HepG2 (cell line): ENCODE data around the gene GNAI2. TPM values are rescaled to one million over a fixed set of nuclear protein-coding genes. Genes with fewer than 3 reads are reported as not detected.

Experiments used
- CBX5 ChIP-seq: sonication (generic); formaldehyde crosslinking; IDR thresholded peaks from 2 replicates; pipeline ENCODE4 v1.4.0; 2020; ENCODE audit warnings: missing genetic modification reagents, borderline replicate concordance
- DMAP1 ChIP-seq: IDR thresholded peaks from 2 replicates; pipeline ENCODE4 v1.6.1; 2016
- DNMT3B ChIP-seq: conservative IDR thresholded peaks from 2 replicates; pipeline ENCODE4 v1.6.1; 2016; ENCODE audit warnings: missing biosample characterization, control low read depth
- ELF1 ChIP-seq: sonication (generic); formaldehyde crosslinking; IDR thresholded peaks from 2 replicates; pipeline ENCODE4 v1.4.0; 2020; ENCODE audit warnings: missing genetic modification reagents
- HDAC1 ChIP-seq: sonication (generic); formaldehyde crosslinking; IDR thresholded peaks from 2 replicates; pipeline ENCODE4 v1.5.1; 2020; ENCODE audit warnings: mild to moderate bottlenecking, missing genetic modification reagents
- HNRNPL ChIP-seq: fragments of 200-400 bp; formaldehyde crosslinking; IDR thresholded peaks from 2 replicates; pipeline ENCODE4 v1.6.1; 2017; ENCODE audit warnings: mild to moderate bottlenecking, low read depth, low read length
- KDM4B ChIP-seq: sonication (generic); formaldehyde crosslinking; IDR thresholded peaks from 2 replicates; pipeline ENCODE4 v1.4.0; 2020; ENCODE audit warnings: missing genetic modification reagents
- MEF2D ChIP-seq: sonication (generic); formaldehyde crosslinking; IDR thresholded peaks from 2 replicates; pipeline ENCODE4 v1.5.1; 2020; ENCODE audit warnings: mild to moderate bottlenecking, missing genetic modification reagents
- POLR2A ChIP-seq, 2 experiments: IDR thresholded peaks; 2 replicates each; pipeline ENCODE4 v1.6.1; 2011; ENCODE audit warnings: low read depth in 2 of 2, low read length in 2 of 2, mild to moderate bottlenecking in 1 of 2, moderate library complexity in 1 of 2; ENCODE audit not compliant: insufficient read depth in 1 of 2
- RFXAP ChIP-seq: sonication (generic); formaldehyde crosslinking; IDR thresholded peaks from 2 replicates; pipeline ENCODE4 v1.4.0; 2020; ENCODE audit warnings: missing genetic modification reagents, borderline replicate concordance
- ZNF550 ChIP-seq: sonication (generic); formaldehyde crosslinking; IDR thresholded peaks from 2 replicates; pipeline ENCODE4 v1.4.0; 2020; ENCODE audit warnings: mild to moderate bottlenecking, missing genetic modification reagents, borderline replicate concordance
- ZNF563 ChIP-seq: sonication (generic); formaldehyde crosslinking; IDR thresholded peaks from 2 replicates; pipeline ENCODE4 v1.8.0; 2022; ENCODE audit warnings: mild to moderate bottlenecking, moderate library complexity, missing genetic modification reagents
- ZNF737 ChIP-seq: sonication (generic); formaldehyde crosslinking; IDR thresholded peaks from 2 replicates; pipeline ENCODE4 v1.5.0; 2020; ENCODE audit warnings: missing genetic modification reagents, mild to moderate bottlenecking, borderline replicate concordance
- polyA plus RNA-seq, 8 experiments: library from polyadenylated mRNA; depleted of rRNA in 3 of 8; stranded (reverse) in 7 of 8; unstranded in 1 of 8; fragments of >200 nt; fragmentation: Illumina TruSeq in 4 of 8; extraction: Trizol in 4 of 8; gene quantifications; 2 replicates each; pipeline versions ENCODE4 v1.2.1 to v1.2.3, GENCODE V29; 2011 to 2016; ENCODE audit warnings: low read depth in 4 of 8, missing spikeins in 1 of 8, mixed read lengths in 1 of 8; ENCODE audit not compliant: insufficient read depth in 1 of 8
- total RNA-seq, 5 experiments: library from RNA; depleted of rRNA; stranded (reverse); fragments of >200 nt; fragmentation: Illumina TruSeq; extraction: Trizol; gene quantifications; 2 replicates each; pipeline ENCODE4 v1.2.3, GENCODE V29; 2016; ENCODE audit warnings: low read depth in 1 of 5
- TF ChIP-seq, protein P1 (sequence below), 2 experiments: sonication (generic) in 1 of 2; formaldehyde crosslinking in 1 of 2; IDR thresholded peaks; 2 replicates each; pipeline versions ENCODE4 v1.4.0 to v1.6.1; 2016 to 2020; ENCODE audit warnings: borderline replicate concordance in 1 of 2, low read depth in 1 of 2, mild to moderate bottlenecking in 1 of 2, missing genetic modification reagents in 1 of 2
- TF ChIP-seq, protein P2 (sequence below): sonication (generic); formaldehyde crosslinking; IDR thresholded peaks from 2 replicates; pipeline ENCODE4 v1.5.1; 2020; ENCODE audit warnings: missing genetic modification reagents, mild to moderate bottlenecking, borderline replicate concordance
- TF ChIP-seq, protein P3 (sequence below): sonication (generic); formaldehyde crosslinking; IDR thresholded peaks from 2 replicates; pipeline ENCODE4 v1.5.1; 2020; ENCODE audit warnings: mild to moderate bottlenecking, missing genetic modification reagents, borderline replicate concordance

GNAI2 gene
- total and polyA plus RNA-seq, 2 of the 13 experiments (the other 11 are each of a cell fraction or from before 2014, with no cell fraction given) = 51.1 to 66.2 TPM

DNA sequence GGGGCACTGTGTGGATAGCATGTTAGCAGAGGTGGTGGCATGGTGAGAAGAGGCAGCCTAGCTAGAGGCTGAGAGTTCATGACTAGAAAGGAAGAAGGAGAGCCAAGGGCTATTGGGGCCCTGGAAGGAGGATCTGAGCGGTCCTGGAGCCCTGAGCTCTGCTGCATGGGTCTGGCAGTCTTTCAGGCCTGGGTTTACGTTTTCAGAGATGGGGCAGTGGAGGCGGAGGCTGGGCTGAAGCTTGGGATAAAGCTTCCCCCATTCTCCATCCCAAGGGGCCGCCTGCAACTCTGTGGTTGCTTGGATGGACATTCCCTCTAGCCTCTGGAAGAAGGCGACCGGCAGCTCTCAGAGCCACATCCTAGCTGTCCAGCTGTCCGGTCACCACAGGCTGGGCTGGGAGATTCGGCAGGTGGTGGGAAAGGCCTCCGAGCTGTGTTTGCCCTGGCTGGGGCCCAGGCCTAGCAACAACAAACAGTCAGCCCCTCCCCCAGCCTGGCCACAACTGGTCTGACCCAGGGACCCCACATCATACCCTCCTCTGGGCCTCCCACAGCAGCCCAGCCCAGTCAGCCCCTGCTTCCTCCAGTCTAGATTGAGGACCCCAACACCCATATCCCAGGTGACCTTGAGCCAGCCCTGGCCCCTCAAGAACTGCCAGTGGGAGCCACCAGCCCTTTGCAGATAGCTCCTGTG, 32.7 kb upstream of the GNAI2 start (continued):
- TF ChIP-seq, protein P1, sequence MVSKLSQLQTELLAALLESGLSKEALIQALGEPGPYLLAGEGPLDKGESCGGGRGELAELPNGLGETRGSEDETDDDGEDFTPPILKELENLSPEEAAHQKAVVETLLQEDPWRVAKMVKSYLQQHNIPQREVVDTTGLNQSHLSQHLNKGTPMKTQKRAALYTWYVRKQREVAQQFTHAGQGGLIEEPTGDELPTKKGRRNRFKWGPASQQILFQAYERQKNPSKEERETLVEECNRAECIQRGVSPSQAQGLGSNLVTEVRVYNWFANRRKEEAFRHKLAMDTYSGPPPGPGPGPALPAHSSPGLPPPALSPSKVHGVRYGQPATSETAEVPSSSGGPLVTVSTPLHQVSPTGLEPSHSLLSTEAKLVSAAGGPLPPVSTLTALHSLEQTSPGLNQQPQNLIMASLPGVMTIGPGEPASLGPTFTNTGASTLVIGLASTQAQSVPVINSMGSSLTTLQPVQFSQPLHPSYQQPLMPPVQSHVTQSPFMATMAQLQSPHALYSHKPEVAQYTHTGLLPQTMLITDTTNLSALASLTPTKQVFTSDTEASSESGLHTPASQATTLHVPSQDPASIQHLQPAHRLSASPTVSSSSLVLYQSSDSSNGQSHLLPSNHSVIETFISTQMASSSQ (IDR thresholded peaks at IDR 0.05; ENCODE audit: low read depth) = no peak
- TF ChIP-seq, protein P1 (CRISPR knock-in tag; IDR thresholded peaks at IDR 0.05; ENCODE audit: borderline replicate concordance) = peak; percentile 55; the same call in 1 of the 2 replicates
- peak; percentile 70 for TF ChIP-seq HDAC1 (CRISPR knock-in tag)
- peak; percentile 79; the same call in 1 of the 2 replicates for TF ChIP-seq ZNF737 (CRISPR knock-in tag)
- 0 out of 2 replicates have a peak, but pooled peaks have one; percentile 25 for TF ChIP-seq ZNF550
- TF ChIP-seq, protein P2, sequence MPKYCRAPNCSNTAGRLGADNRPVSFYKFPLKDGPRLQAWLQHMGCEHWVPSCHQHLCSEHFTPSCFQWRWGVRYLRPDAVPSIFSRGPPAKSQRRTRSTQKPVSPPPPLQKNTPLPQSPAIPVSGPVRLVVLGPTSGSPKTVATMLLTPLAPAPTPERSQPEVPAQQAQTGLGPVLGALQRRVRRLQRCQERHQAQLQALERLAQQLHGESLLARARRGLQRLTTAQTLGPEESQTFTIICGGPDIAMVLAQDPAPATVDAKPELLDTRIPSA = peak; percentile 71; the same call in 1 of the 2 replicates
- TF ChIP-seq MEF2D (CRISPR knock-in tag) = peak; percentile 32; the same call in 1 of the 2 replicates
- TF ChIP-seq ZNF563 (CRISPR knock-in tag) = peak; percentile 30; the same call in 1 of the 2 replicates
- TF ChIP-seq DNMT3B = no peak
- TF ChIP-seq HNRNPL = peak; percentile 81; the same call in 1 of the 2 replicates
- no peak for TF ChIP-seq KDM4B
- TF ChIP-seq CBX5 (CRISPR knock-in tag) = peak; percentile 74; the same call in 1 of the 2 replicates
- TF ChIP-seq RFXAP = peak; percentile 95
- TF ChIP-seq, protein P3, sequence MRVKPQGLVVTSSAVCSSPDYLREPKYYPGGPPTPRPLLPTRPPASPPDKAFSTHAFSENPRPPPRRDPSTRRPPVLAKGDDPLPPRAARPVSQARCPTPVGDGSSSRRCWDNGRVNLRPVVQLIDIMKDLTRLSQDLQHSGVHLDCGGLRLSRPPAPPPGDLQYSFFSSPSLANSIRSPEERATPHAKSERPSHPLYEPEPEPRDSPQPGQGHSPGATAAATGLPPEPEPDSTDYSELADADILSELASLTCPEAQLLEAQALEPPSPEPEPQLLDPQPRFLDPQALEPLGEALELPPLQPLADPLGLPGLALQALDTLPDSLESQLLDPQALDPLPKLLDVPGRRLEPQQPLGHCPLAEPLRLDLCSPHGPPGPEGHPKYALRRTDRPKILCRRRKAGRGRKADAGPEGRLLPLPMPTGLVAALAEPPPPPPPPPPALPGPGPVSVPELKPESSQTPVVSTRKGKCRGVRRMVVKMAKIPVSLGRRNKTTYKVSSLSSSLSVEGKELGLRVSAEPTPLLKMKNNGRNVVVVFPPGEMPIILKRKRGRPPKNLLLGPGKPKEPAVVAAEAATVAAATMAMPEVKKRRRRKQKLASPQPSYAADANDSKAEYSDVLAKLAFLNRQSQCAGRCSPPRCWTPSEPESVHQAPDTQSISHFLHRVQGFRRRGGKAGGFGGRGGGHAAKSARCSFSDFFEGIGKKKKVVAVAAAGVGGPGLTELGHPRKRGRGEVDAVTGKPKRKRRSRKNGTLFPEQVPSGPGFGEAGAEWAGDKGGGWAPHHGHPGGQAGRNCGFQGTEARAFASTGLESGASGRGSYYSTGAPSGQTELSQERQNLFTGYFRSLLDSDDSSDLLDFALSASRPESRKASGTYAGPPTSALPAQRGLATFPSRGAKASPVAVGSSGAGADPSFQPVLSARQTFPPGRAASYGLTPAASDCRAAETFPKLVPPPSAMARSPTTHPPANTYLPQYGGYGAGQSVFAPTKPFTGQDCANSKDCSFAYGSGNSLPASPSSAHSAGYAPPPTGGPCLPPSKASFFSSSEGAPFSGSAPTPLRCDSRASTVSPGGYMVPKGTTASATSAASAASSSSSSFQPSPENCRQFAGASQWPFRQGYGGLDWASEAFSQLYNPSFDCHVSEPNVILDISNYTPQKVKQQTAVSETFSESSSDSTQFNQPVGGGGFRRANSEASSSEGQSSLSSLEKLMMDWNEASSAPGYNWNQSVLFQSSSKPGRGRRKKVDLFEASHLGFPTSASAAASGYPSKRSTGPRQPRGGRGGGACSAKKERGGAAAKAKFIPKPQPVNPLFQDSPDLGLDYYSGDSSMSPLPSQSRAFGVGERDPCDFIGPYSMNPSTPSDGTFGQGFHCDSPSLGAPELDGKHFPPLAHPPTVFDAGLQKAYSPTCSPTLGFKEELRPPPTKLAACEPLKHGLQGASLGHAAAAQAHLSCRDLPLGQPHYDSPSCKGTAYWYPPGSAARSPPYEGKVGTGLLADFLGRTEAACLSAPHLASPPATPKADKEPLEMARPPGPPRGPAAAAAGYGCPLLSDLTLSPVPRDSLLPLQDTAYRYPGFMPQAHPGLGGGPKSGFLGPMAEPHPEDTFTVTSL = peak; percentile 19; the same call in 1 of the 2 replicates
- peak in 1 of 2 experiments; percentile 71; a peak in 2 of 4 replicates for TF ChIP-seq POLR2A (IDR thresholded peaks at IDR 0.05; ENCODE audit: insufficient read depth in 1 of 2, low read depth in 2 of 2, low read length in 2 of 2)
- 0 out of 2 replicates have a peak, but pooled peaks have one; percentile 30 for TF ChIP-seq DMAP1 (CRISPR knock-in tag)
- 0 out of 2 replicates have a peak, but pooled peaks have one; percentile 10 for TF ChIP-seq ELF1
